Measurements from ENCODE around the gene IRF9. TPM values are rescaled to one million over a fixed set of nuclear protein-coding genes. Genes with fewer than 3 reads are reported as not detected.

The IRF9 gene
- total and polyA plus RNA-seq, 2 of the 4 experiments (the other 2 are of a cell fraction): 25.6 to 34.6 TPM

GRCh38 chr14:24121210-24121609 lies 39.9 kb upstream of the IRF9 start:
- H3K27ac ChIP-seq (ENCODE audit: insufficient read depth, low read length): no peak overlapping the region
- H4K8ac ChIP-seq (ENCODE audit: low read depth in 2 of 2, low read length in 2 of 2): no peak overlapping the region
- WGBS, 2 experiments (ENCODE audit: extremely low coverage in 2 of 2, insufficient read length in 1 of 2): no CpG with 5 or more reads among the region's 8 CpGs
- ChIA-PET CTCF (no interaction called here), POLR2A (ENCODE audit: unreplicated experiment) (no interaction called here)
- no peak overlapping the region for H4K91ac ChIP-seq (ENCODE audit: insufficient read depth, low read depth, low read length)
- no peak overlapping the region for H3K4me3 ChIP-seq (ENCODE audit: insufficient read depth, low read depth, low read length)
- no peaks in the 10 kb centered on the region for H3K9me3 ChIP-seq (ENCODE audit: control insufficient read depth, insufficient read depth, low read length)
- no peak overlapping the region for H2BK5ac ChIP-seq (ENCODE audit: low read depth, low read length, poor library complexity, severe bottlenecking)
- H2AK9ac ChIP-seq (replicated peaks; ENCODE audit: low read depth, low read length, poor library complexity): no peak overlapping the region
- H4K5ac ChIP-seq (ENCODE audit: low read depth, low read length): no peak overlapping the region
- DNase-seq (no peak), ATAC-seq (ENCODE audit: low read depth) (no peak)
- peaks cover 35% of the 10 kb centered on the region for H3K36me3 ChIP-seq (ENCODE audit: control insufficient read depth, insufficient read depth, low read length)
- H3K4me1 ChIP-seq (ENCODE audit: control insufficient read depth, insufficient read depth, low read length): no peaks in the 10 kb centered on the region
- no peak overlapping the region for H3K14ac ChIP-seq (replicated peaks; ENCODE audit: low read depth, low read length)
- no peaks in the 10 kb centered on the region for H3K27me3 ChIP-seq (ENCODE audit: control insufficient read depth, insufficient read depth, low read length)
- H3K18ac ChIP-seq (ENCODE audit: low read depth, low read length): no peak overlapping the region
- H2BK20ac ChIP-seq (ENCODE audit: low read depth, low read length): no peak overlapping the region
- H2AFZ ChIP-seq (replicated peaks; ENCODE audit: low read length, poor library complexity): no peak overlapping the region
- TF ChIP-seq CHD1 (IDR thresholded peaks at IDR 0.05; ENCODE audit: low read depth, low read length) (no peak), RAD21 (IDR thresholded peaks at IDR 0.05; ENCODE audit: low read length) (no peak), NFE2L2 (IDR thresholded peaks at IDR 0.05; ENCODE audit: low read depth, low read length) (no peak), BHLHE40 (IDR thresholded peaks at IDR 0.05; ENCODE audit: low read depth, low read length) (no peak), SMC3 (IDR thresholded peaks at IDR 0.05; ENCODE audit: low read depth, low read length) (no peak), MAZ (IDR thresholded peaks at IDR 0.05; ENCODE audit: borderline replicate concordance, low read depth, low read length) (no peak), FOS (IDR thresholded peaks at IDR 0.05; ENCODE audit: low read depth, low read length) (no peak), CEBPB (IDR thresholded peaks at IDR 0.05; ENCODE audit: low read depth, low read length) (no peak), RFX5 (IDR thresholded peaks at IDR 0.05; ENCODE audit: low read depth, low read length) (no peak), RCOR1 (IDR thresholded peaks at IDR 0.05; ENCODE audit: insufficient replicate concordance, low read length) (no peak), POLR2A (IDR thresholded peaks at IDR 0.05; ENCODE audit: low read depth, low read length) (no peak), MAFK (IDR thresholded peaks at IDR 0.05; ENCODE audit: low read depth, low read length) (no peak), MXI1 (IDR thresholded peaks at IDR 0.05; ENCODE audit: borderline replicate concordance, low read depth, low read length) (no peak)
- TF ChIP-seq, protein P1, sequence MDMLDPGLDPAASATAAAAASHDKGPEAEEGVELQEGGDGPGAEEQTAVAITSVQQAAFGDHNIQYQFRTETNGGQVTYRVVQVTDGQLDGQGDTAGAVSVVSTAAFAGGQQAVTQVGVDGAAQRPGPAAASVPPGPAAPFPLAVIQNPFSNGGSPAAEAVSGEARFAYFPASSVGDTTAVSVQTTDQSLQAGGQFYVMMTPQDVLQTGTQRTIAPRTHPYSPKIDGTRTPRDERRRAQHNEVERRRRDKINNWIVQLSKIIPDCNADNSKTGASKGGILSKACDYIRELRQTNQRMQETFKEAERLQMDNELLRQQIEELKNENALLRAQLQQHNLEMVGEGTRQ (IDR thresholded peaks at IDR 0.05; ENCODE audit: low read depth, low read length): no peak
- TF ChIP-seq, protein P2, sequence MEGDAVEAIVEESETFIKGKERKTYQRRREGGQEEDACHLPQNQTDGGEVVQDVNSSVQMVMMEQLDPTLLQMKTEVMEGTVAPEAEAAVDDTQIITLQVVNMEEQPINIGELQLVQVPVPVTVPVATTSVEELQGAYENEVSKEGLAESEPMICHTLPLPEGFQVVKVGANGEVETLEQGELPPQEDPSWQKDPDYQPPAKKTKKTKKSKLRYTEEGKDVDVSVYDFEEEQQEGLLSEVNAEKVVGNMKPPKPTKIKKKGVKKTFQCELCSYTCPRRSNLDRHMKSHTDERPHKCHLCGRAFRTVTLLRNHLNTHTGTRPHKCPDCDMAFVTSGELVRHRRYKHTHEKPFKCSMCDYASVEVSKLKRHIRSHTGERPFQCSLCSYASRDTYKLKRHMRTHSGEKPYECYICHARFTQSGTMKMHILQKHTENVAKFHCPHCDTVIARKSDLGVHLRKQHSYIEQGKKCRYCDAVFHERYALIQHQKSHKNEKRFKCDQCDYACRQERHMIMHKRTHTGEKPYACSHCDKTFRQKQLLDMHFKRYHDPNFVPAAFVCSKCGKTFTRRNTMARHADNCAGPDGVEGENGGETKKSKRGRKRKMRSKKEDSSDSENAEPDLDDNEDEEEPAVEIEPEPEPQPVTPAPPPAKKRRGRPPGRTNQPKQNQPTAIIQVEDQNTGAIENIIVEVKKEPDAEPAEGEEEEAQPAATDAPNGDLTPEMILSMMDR (conservative IDR thresholded peaks at IDR 0.05; ENCODE audit: low read depth, low read length): no peak
- TF ChIP-seq, protein P3, sequence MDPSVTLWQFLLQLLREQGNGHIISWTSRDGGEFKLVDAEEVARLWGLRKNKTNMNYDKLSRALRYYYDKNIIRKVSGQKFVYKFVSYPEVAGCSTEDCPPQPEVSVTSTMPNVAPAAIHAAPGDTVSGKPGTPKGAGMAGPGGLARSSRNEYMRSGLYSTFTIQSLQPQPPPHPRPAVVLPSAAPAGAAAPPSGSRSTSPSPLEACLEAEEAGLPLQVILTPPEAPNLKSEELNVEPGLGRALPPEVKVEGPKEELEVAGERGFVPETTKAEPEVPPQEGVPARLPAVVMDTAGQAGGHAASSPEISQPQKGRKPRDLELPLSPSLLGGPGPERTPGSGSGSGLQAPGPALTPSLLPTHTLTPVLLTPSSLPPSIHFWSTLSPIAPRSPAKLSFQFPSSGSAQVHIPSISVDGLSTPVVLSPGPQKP (IDR thresholded peaks at IDR 0.05; ENCODE audit: borderline replicate concordance, low read depth, low read length): no peak
- 0 out of 2 replicates have a peak, but pooled peaks cover 4% of the 10 kb centered on the region for H3K9me1 ChIP-seq (ENCODE audit: insufficient read depth, low read length)
- peaks cover 3 to 5% of the 10 kb centered on the region in 2 experiments; a peak in 1 of 4 replicates for H3K79me1 ChIP-seq (ENCODE audit: low read depth in 1 of 2, low read length in 2 of 2)
- in situ Hi-C loops (cut with MboI; ENCODE audit: low sequenced_read_pairs): no loop called here
- no peak overlapping the region for H3K9ac ChIP-seq (ENCODE audit: low read depth, low read length)
- no peak overlapping the region for H3K23ac ChIP-seq (ENCODE audit: low read depth, low read length)
- dilution Hi-C loops (cut with HindIII; ENCODE audit: low sequenced_read_pairs, unreplicated experiment): no loop called here
- no peak overlapping the region for H3K4ac ChIP-seq (ENCODE audit: low read depth, low read length)
- H2BK120ac ChIP-seq (ENCODE audit: low read depth, low read length): no peak overlapping the region
- no peak overlapping the region for H2BK15ac ChIP-seq (ENCODE audit: low read depth, low read length)
- H3K56ac ChIP-seq (ENCODE audit: extremely low read depth, insufficient read depth, low read length): no peak overlapping the region
- intact Hi-C loops (cut with micrococcal nuclease): no loop called here
- no peaks in the 10 kb centered on the region for H4K20me1 ChIP-seq (ENCODE audit: insufficient read depth, low read length)
- BruUV-seq (replicated peaks): no TSS peak
- no peak overlapping the region for H3K4me2 ChIP-seq (ENCODE audit: low read depth, low read length)
- no peak overlapping the region for H2AK5ac ChIP-seq (ENCODE audit: low read depth, low read length)

All from IMR-90 (cell line).